ENCODE results near the gene PIRT. TPM values are rescaled to one million over a fixed set of nuclear protein-coding genes. Genes with fewer than 3 reads are reported as not detected.

Gene PIRT
- total RNA-seq, 1 donor from 2014 or later, result not detected

- no peaks in the 10 kb centered on the region for H3K4me1 Mint-ChIP-seq (ENCODE audit: low read depth, unreplicated experiment)
- peaks cover 1% of the 10 kb centered on the region for H3K36me3 Mint-ChIP-seq (ENCODE audit: low read depth, unreplicated experiment)
- Histone ChIP-seq H3K27me3 (ENCODE audit: insufficient read depth, low read length) (no peaks in the 10 kb centered on the region), H3K36me3 (ENCODE audit: insufficient read depth, low read length) (no peaks in the 10 kb centered on the region), H3K4me2 (ENCODE audit: low read length) (no peak overlapping the region), H3K9me3 (ENCODE audit: insufficient read depth, low read depth, low read length) (no peaks in the 10 kb centered on the region), H2AFZ (ENCODE audit: low read depth, low read length) (no peak overlapping the region), H3K79me2 (ENCODE audit: insufficient read depth, low read length) (no peaks in the 10 kb centered on the region), H4K20me1 (ENCODE audit: insufficient read depth, low read length) (no peaks in the 10 kb centered on the region), H3K9ac (ENCODE audit: low read length) (no peak overlapping the region), H3K27ac (ENCODE audit: low read depth, low read length) (no peak overlapping the region), H3K4me3 (ENCODE audit: insufficient read depth, low read depth, low read length) (no peak overlapping the region), H3K4me1 (ENCODE audit: insufficient read depth, low read length) (no peaks in the 10 kb centered on the region)
- no peak for TF ChIP-seq EZH2 (IDR thresholded peaks at IDR 0.05; ENCODE audit: insufficient read depth, low read length)
- TF ChIP-seq, protein P1, sequence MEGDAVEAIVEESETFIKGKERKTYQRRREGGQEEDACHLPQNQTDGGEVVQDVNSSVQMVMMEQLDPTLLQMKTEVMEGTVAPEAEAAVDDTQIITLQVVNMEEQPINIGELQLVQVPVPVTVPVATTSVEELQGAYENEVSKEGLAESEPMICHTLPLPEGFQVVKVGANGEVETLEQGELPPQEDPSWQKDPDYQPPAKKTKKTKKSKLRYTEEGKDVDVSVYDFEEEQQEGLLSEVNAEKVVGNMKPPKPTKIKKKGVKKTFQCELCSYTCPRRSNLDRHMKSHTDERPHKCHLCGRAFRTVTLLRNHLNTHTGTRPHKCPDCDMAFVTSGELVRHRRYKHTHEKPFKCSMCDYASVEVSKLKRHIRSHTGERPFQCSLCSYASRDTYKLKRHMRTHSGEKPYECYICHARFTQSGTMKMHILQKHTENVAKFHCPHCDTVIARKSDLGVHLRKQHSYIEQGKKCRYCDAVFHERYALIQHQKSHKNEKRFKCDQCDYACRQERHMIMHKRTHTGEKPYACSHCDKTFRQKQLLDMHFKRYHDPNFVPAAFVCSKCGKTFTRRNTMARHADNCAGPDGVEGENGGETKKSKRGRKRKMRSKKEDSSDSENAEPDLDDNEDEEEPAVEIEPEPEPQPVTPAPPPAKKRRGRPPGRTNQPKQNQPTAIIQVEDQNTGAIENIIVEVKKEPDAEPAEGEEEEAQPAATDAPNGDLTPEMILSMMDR (IDR thresholded peaks at IDR 0.05; ENCODE audit: insufficient read depth, low read depth, low read length), result no peak
- no peak overlapping the region for H3K4me3 Mint-ChIP-seq (ENCODE audit: unreplicated experiment)
- no peaks in the 10 kb centered on the region for H3K9me3 Mint-ChIP-seq (ENCODE audit: unreplicated experiment)
- no peak overlapping the region for H3K27ac Mint-ChIP-seq (ENCODE audit: unreplicated experiment)
- FAIRE-seq (no peak), DNase-seq (ENCODE audit: low read depth) (no peak)
- H3K27me3 Mint-ChIP-seq (ENCODE audit: low read depth, unreplicated experiment), result peaks cover 19% of the 10 kb centered on the region
These were observed 30.2 kb downstream of the PIRT start for GRCh38 chr17:10807704-10808128.

DNA sequence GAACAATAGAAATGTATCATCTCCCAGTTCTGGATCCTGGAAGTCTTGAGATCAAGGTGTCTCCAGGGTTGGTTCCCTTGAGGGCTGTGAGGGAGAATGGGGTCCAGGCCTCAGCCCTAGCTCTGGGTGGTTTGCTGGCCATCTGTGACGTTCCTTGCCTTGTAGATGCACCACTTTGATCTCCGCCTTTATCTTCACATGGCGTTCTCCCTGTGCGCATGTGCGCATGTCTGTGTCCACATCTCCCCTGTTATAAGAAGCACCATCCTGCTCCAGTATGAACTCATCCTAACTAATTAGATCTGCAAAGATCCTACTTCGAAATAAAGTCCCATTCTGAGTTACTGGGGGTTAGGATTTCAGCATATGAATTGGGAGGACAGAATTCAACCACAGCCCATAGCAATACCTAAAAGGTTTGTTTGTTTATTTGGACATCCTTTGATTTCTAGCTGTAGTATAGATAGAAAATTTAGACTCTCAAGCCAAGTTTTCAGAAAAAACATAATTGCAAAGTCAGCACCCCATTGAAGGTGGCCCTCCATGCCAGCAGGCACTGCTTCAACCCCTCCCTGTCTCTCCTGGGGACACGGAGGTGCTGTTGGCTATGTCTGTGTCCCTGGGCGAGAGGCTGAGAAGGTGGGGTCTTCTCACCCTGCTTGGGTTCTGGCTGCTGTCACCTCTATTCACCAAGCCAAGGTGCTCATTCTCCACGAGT lies 31.2 kb downstream of the PIRT start:
- H3K79me2 ChIP-seq (ENCODE audit: insufficient read depth, low read length), result no peaks in the 10 kb centered on the region
- Mint-ChIP-seq H3K9me3 (ENCODE audit: unreplicated experiment) (no peaks in the 10 kb centered on the region), H3K4me1 (ENCODE audit: low read depth, unreplicated experiment) (no peaks in the 10 kb centered on the region), H3K4me3 (ENCODE audit: unreplicated experiment) (no peak overlapping the region), H3K27me3 (ENCODE audit: low read depth, unreplicated experiment) (peaks cover 22% of the 10 kb centered on the region), H3K36me3 (ENCODE audit: low read depth, unreplicated experiment) (peaks cover 2% of the 10 kb centered on the region), H3K27ac (ENCODE audit: unreplicated experiment) (no peak overlapping the region)
- no peak overlapping the region for H2AFZ ChIP-seq (ENCODE audit: low read depth, low read length)
- no peaks in the 10 kb centered on the region for H4K20me1 ChIP-seq (ENCODE audit: insufficient read depth, low read length)
- FAIRE-seq (no peak), DNase-seq (ENCODE audit: low read depth) (no peak)
- TF ChIP-seq, protein P1 (IDR thresholded peaks at IDR 0.05; ENCODE audit: insufficient read depth, low read depth, low read length), result no peak
- no peaks in the 10 kb centered on the region for H3K4me1 ChIP-seq (ENCODE audit: insufficient read depth, low read length)
- H3K4me3 ChIP-seq (ENCODE audit: insufficient read depth, low read depth, low read length), result no peak overlapping the region
- no peak overlapping the region for H3K9ac ChIP-seq (ENCODE audit: low read length)
- no peak overlapping the region for H3K4me2 ChIP-seq (ENCODE audit: low read length)
- H3K27ac ChIP-seq (ENCODE audit: low read depth, low read length), result no peak overlapping the region
- no peaks in the 10 kb centered on the region for H3K9me3 ChIP-seq (ENCODE audit: insufficient read depth, low read depth, low read length)
- no peaks in the 10 kb centered on the region for H3K27me3 ChIP-seq (ENCODE audit: insufficient read depth, low read length)
- H3K36me3 ChIP-seq (ENCODE audit: insufficient read depth, low read length), result no peaks in the 10 kb centered on the region

GRCh38 chr17:10805911-10806310 lies 32.0 kb downstream of the PIRT start:
- TF ChIP-seq, protein P1 (IDR thresholded peaks at IDR 0.05; ENCODE audit: insufficient read depth, low read depth, low read length), result no peak
- TF ChIP-seq EZH2 (IDR thresholded peaks at IDR 0.05; ENCODE audit: insufficient read depth, low read length), result no peak
- Histone ChIP-seq H3K4me2 (ENCODE audit: low read length) (no peak overlapping the region), H4K20me1 (ENCODE audit: insufficient read depth, low read length) (no peaks in the 10 kb centered on the region), H3K27me3 (ENCODE audit: insufficient read depth, low read length) (no peaks in the 10 kb centered on the region), H2AFZ (ENCODE audit: low read depth, low read length) (no peak overlapping the region), H3K9me3 (ENCODE audit: insufficient read depth, low read depth, low read length) (no peaks in the 10 kb centered on the region), H3K4me1 (ENCODE audit: insufficient read depth, low read length) (no peaks in the 10 kb centered on the region), H3K4me3 (ENCODE audit: insufficient read depth, low read depth, low read length) (no peak overlapping the region), H3K27ac (ENCODE audit: low read depth, low read length) (no peak overlapping the region), H3K36me3 (ENCODE audit: insufficient read depth, low read length) (no peaks in the 10 kb centered on the region), H3K79me2 (ENCODE audit: insufficient read depth, low read length) (no peaks in the 10 kb centered on the region), H3K9ac (ENCODE audit: low read length) (no peak overlapping the region)
- no peaks in the 10 kb centered on the region for H3K4me1 Mint-ChIP-seq (ENCODE audit: low read depth, unreplicated experiment)
- no peak overlapping the region for H3K27ac Mint-ChIP-seq (ENCODE audit: unreplicated experiment)
- DNase-seq (ENCODE audit: low read depth), result no peak
- no peak overlapping the region for H3K4me3 Mint-ChIP-seq (ENCODE audit: unreplicated experiment)
- no peaks in the 10 kb centered on the region for H3K9me3 Mint-ChIP-seq (ENCODE audit: unreplicated experiment)
- H3K36me3 Mint-ChIP-seq (ENCODE audit: low read depth, unreplicated experiment), result peaks cover 2% of the 10 kb centered on the region
- peaks cover 22% of the 10 kb centered on the region for H3K27me3 Mint-ChIP-seq (ENCODE audit: low read depth, unreplicated experiment)
- no peak for FAIRE-seq
